ENCODE results near the gene CCND1.

DNA sequence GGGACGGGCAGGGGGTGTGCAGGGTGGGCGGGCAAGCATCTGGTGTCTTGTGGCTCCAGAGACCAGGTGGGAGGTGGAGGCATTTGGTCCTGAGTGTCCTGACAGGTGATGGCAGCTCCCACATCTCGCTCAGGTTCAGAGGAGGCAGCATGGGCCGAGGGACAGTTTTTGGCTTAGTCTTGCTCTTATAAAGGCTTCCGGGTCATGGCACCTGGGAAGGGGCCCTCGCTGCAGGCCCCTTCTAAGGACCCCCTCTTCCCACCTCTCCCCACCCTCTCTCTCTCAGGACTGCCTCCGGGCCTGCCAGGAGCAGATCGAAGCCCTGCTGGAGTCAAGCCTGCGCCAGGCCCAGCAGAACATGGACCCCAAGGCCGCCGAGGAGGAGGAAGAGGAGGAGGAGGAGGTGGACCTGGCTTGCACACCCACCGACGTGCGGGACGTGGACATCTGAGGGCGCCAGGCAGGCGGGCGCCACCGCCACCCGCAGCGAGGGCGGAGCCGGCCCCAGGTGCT is 9.9 kb downstream of the CCND1 start:
- no peak for TF ChIP-seq EZH2 (IDR thresholded peaks at IDR 0.05)
- TF ChIP-seq, protein P1, sequence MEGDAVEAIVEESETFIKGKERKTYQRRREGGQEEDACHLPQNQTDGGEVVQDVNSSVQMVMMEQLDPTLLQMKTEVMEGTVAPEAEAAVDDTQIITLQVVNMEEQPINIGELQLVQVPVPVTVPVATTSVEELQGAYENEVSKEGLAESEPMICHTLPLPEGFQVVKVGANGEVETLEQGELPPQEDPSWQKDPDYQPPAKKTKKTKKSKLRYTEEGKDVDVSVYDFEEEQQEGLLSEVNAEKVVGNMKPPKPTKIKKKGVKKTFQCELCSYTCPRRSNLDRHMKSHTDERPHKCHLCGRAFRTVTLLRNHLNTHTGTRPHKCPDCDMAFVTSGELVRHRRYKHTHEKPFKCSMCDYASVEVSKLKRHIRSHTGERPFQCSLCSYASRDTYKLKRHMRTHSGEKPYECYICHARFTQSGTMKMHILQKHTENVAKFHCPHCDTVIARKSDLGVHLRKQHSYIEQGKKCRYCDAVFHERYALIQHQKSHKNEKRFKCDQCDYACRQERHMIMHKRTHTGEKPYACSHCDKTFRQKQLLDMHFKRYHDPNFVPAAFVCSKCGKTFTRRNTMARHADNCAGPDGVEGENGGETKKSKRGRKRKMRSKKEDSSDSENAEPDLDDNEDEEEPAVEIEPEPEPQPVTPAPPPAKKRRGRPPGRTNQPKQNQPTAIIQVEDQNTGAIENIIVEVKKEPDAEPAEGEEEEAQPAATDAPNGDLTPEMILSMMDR (IDR thresholded peaks at IDR 0.05), result no peak
- no peak for TF ChIP-seq EZH2phosphoT487 (IDR thresholded peaks at IDR 0.05)

Measured in neural progenitor cell (in vitro differentiated cells).